Right atrium auricular region (tissue), 2 donors: Measurements from ENCODE around the gene TSC22D4. TPM values are rescaled to one million over a fixed set of nuclear protein-coding genes. Genes with fewer than 3 reads are reported as not detected.

Source experiments
- DNase-seq: peaks from one replicate; pipeline ENCODE4 v3.0.0-alpha.2; 2019; ENCODE audit warnings: low spot score
- H3K27ac ChIP-seq, 2 donors: fragments of 200-600 bp; sonication (generic); 1 replicate in 1 of 2; 2 replicates in 1 of 2; pipeline ENCODE4 v1.5.1; 2016 to 2019
- H3K27me3 ChIP-seq, 2 donors: fragments of 200-600 bp; sonication (generic); one replicate each; pipeline versions ENCODE4 v1.5.1 to v1.6.0; 2017 to 2019
- H3K36me3 ChIP-seq: fragments of 200-600 bp; sonication (generic); one replicate; pipeline ENCODE4 v1.5.1; 2016
- H3K4me1 ChIP-seq, 2 donors: fragments of 200-600 bp; sonication (generic); one replicate each; pipeline versions ENCODE4 v1.5.1 to v1.6.0; 2017 to 2019
- H3K4me3 ChIP-seq, 2 donors: fragments of 200-600 bp; sonication (generic); 1 replicate in 1 of 2; 2 replicates in 1 of 2; pipeline ENCODE4 v1.5.1; 2017 to 2019; ENCODE audit warnings: mild to moderate bottlenecking in 1 of 2, moderate library complexity in 1 of 2
- H3K9me3 ChIP-seq, 2 donors: fragments of 200-600 bp; sonication (generic); one replicate each; pipeline ENCODE4 v1.5.1; 2019
- total RNA-seq, 2 donors: library from RNA; depleted of rRNA; stranded (reverse); fragments of >200 nt; gene quantifications; one replicate each; pipeline ENCODE4 v1.1.0, GENCODE V29; 2016
- TF ChIP-seq, protein P1 (sequence below), 2 donors: fragments of 200-600 bp; sonication (generic); IDR thresholded peaks; one replicate each; pipeline ENCODE4 v1.5.1; 2019; ENCODE audit warnings: antibody characterized with exemption in 2 of 2

The TSC22D4 gene
- total RNA-seq, 2 donors from 2014 or later, result 26.2 to 34.6 TPM

DNA sequence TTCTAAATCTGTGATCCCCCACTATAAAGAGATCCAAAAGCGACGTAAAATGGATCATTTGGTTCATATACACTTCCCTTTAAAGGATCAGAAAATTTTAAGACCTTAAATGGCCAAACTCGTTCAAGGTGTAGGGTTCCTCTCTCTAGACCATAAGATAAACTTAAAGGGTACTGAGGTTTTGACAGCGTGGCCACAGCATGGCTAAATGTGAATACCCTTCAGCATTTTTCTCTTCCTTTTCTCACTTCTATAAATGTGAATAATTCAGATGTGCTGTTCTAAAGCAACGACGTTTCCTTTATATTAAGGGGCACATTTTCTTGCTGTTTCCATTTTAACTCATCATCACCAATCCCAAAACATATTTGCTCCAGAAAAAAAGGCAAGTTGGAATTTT is 55.7 kb downstream of the TSC22D4 start:
- TF ChIP-seq, protein P1, sequence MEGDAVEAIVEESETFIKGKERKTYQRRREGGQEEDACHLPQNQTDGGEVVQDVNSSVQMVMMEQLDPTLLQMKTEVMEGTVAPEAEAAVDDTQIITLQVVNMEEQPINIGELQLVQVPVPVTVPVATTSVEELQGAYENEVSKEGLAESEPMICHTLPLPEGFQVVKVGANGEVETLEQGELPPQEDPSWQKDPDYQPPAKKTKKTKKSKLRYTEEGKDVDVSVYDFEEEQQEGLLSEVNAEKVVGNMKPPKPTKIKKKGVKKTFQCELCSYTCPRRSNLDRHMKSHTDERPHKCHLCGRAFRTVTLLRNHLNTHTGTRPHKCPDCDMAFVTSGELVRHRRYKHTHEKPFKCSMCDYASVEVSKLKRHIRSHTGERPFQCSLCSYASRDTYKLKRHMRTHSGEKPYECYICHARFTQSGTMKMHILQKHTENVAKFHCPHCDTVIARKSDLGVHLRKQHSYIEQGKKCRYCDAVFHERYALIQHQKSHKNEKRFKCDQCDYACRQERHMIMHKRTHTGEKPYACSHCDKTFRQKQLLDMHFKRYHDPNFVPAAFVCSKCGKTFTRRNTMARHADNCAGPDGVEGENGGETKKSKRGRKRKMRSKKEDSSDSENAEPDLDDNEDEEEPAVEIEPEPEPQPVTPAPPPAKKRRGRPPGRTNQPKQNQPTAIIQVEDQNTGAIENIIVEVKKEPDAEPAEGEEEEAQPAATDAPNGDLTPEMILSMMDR (IDR thresholded peaks at IDR 0.05), result no peak
- no peak for DNase-seq
- H3K4me3 ChIP-seq, result no peak overlapping the region
- H3K27me3 ChIP-seq, result no peaks in the 10 kb centered on the region
- no peak overlapping the region for H3K27ac ChIP-seq
- no peaks in the 10 kb centered on the region for H3K36me3 ChIP-seq
- peaks cover 0 to 6% of the 10 kb centered on the region in 2 donors for H3K4me1 ChIP-seq
- no peaks in the 10 kb centered on the region for H3K9me3 ChIP-seq

- TF ChIP-seq, protein P1 (IDR thresholded peaks at IDR 0.05), result no peak
- Histone ChIP-seq H3K27me3 (no peaks in the 10 kb centered on the region), H3K27ac (no peak overlapping the region), H3K4me3 (no peak overlapping the region), H3K4me1 (no peaks in the 10 kb centered on the region), H3K36me3 (no peaks in the 10 kb centered on the region), H3K9me3 (no peaks in the 10 kb centered on the region)
- DNase-seq, result no peak
Measured at GRCh38 chr7:100419660-100420226, 59.3 kb downstream of the TSC22D4 start.

GRCh38 chr7:100418930-100419659 is 59.9 kb downstream of the TSC22D4 start:
- Histone ChIP-seq H3K4me3 (no peak overlapping the region), H3K9me3 (no peaks in the 10 kb centered on the region), H3K36me3 (no peaks in the 10 kb centered on the region), H3K4me1 (no peaks in the 10 kb centered on the region), H3K27me3 (no peaks in the 10 kb centered on the region), H3K27ac (no peak overlapping the region)
- no peak for DNase-seq
- TF ChIP-seq, protein P1 (IDR thresholded peaks at IDR 0.05), result no peak

Other genes with a start within 250 kb of the TSC22D4 start
- not detected for gene SPDYE3, start 171.5 kb downstream of the TSC22D4 start, total RNA-seq
- gene PILRB, start 121.1 kb downstream of the TSC22D4 start, total RNA-seq, result 1 to 10 TPM; 9.3 to 9.8 TPM
- gene PILRA, start 105.7 kb downstream of the TSC22D4 start, total RNA-seq, result 1 to 10 TPM; 2.6 to 6.2 TPM
- 1 to 10 TPM; 2.1 to 8.5 TPM for gene ZCWPW1, start 50.5 kb downstream of the TSC22D4 start, total RNA-seq
- 10 to 100 TPM; 12.6 to 21.9 TPM for gene MEPCE, start 49.4 kb downstream of the TSC22D4 start, total RNA-seq
- gene PPP1R35, start 42.7 kb downstream of the TSC22D4 start, total RNA-seq, result 10 to 100 TPM; 18.7 to 20.2 TPM
- not detected for gene SPACDR, start 15.0 kb downstream of the TSC22D4 start, total RNA-seq
- gene NYAP1, start 4.7 kb upstream of the TSC22D4 start, total RNA-seq, result 1 to 10 TPM in 1 of 2 donors, under 1 TPM in 1; 0.37 to 1.5 TPM
- gene AGFG2, start 60.0 kb upstream of the TSC22D4 start, total RNA-seq, result 10 to 100 TPM; 16.4 to 25.8 TPM
- not detected for gene SAP25, start 94.7 kb upstream of the TSC22D4 start, total RNA-seq
- 10 to 100 TPM; 23.0 to 46.2 TPM for gene LRCH4, start 106.9 kb upstream of the TSC22D4 start, total RNA-seq
- under 1 TPM in 1 of 2 donors, not detected in 1; 0.20 TPM for gene FBXO24, start 107.1 kb upstream of the TSC22D4 start, total RNA-seq
- gene PCOLCE, start 123.1 kb upstream of the TSC22D4 start, total RNA-seq, result 10 to 100 TPM; 25.4 to 39.0 TPM
- gene MOSPD3, start 133.3 kb upstream of the TSC22D4 start, total RNA-seq, result 10 to 100 TPM; 11.8 to 13.5 TPM
- under 1 TPM in 1 of 2 donors, not detected in 1; 0.19 TPM for gene TFR2, start 162.3 kb upstream of the TSC22D4 start, total RNA-seq
- not detected for gene ACTL6B, start 177.2 kb upstream of the TSC22D4 start, total RNA-seq
- 100 to 1,000 TPM in 1 of 2 donors, 10 to 100 TPM in 1; 96.2 to 169 TPM for gene GNB2, start 194.5 kb upstream of the TSC22D4 start, total RNA-seq
- 10 to 100 TPM; 13.4 to 17.4 TPM for gene GIGYF1, start 215.0 kb upstream of the TSC22D4 start, total RNA-seq
- gene POP7, start 226.9 kb upstream of the TSC22D4 start, total RNA-seq, result 10 to 100 TPM; 19.1 to 28.7 TPM
- gene EPO, start 241.3 kb upstream of the TSC22D4 start, total RNA-seq, result not detected